CD14-positive monocyte (primary cell): Measurements from ENCODE around the gene EPO. TPM values are rescaled to one million over a fixed set of nuclear protein-coding genes. Genes with fewer than 3 reads are reported as not detected.

ENCODE experiments used
- DNase-seq, 3 donors: peaks; one replicate each; pipeline ENCODE4 v3.0.0-alpha.2; 2011 to 2022
- H2AFZ ChIP-seq: 2 replicates; pipeline ENCODE4 v1.6.0; 2012; ENCODE audit warnings: mild to moderate bottlenecking, low read depth, low read length, inconsistent platforms; ENCODE audit not compliant: insufficient read depth, poor library complexity, severe bottlenecking
- H3K27ac ChIP-seq, 2 donors: 1 replicate in 1 of 2; 2 replicates in 1 of 2; pipeline ENCODE4 v1.5.1; 2012 to 2013; ENCODE audit warnings: low read length in 2 of 2, control low read depth in 1 of 2, inconsistent platforms in 1 of 2, low read depth in 1 of 2, mild to moderate bottlenecking in 1 of 2
- H3K27me3 ChIP-seq, 2 donors: one replicate each; pipeline versions ENCODE4 v1.6.0 to v1.6.1; 2011 to 2013; ENCODE audit warnings: low read length in 2 of 2; ENCODE audit not compliant: control insufficient read depth in 2 of 2, insufficient read depth in 2 of 2
- H3K36me3 ChIP-seq, 2 donors: replicated peaks in 1 of 2; 1 replicate in 1 of 2; 2 replicates in 1 of 2; pipeline versions ENCODE4 v1.5.1 to v1.6.1; 2012 to 2013; ENCODE audit warnings: low read length in 2 of 2, control low read depth in 1 of 2, inconsistent platforms in 1 of 2, mild to moderate bottlenecking in 1 of 2; ENCODE audit not compliant: insufficient read depth in 2 of 2, control insufficient read depth in 1 of 2
- H3K4me1 ChIP-seq, 2 donors: 1 replicate in 1 of 2; 2 replicates in 1 of 2; pipeline versions ENCODE4 v1.5.1 to v1.6.1; 2012 to 2013; ENCODE audit warnings: low read length in 2 of 2, control low read depth in 1 of 2, inconsistent platforms in 1 of 2, mild to moderate bottlenecking in 1 of 2, moderate library complexity in 1 of 2; ENCODE audit not compliant: insufficient read depth in 2 of 2, control insufficient read depth in 1 of 2
- H3K4me2 ChIP-seq: replicated peaks from 2 replicates; pipeline ENCODE3; 2012; ENCODE audit warnings: low read length, moderate library complexity, mild to moderate bottlenecking; ENCODE audit not compliant: poor library complexity, severe bottlenecking; ENCODE audit errors: extremely low read depth
- H3K4me3 ChIP-seq, 3 experiments: fragments of 200-600 bp in 1 of 3; sonication (generic) in 1 of 3; replicated peaks in 1 of 3; 1 replicate in 2 of 3; 2 replicates in 1 of 3; pipeline ENCODE4 v1.5.1; 2011 to 2013; ENCODE audit warnings: low read length in 3 of 3, mild to moderate bottlenecking in 3 of 3, control low read depth in 2 of 3, low read depth in 2 of 3, inconsistent platforms in 1 of 3, moderate library complexity in 1 of 3
- H3K79me2 ChIP-seq: 2 replicates; pipeline ENCODE4 v1.6.0; 2012; ENCODE audit warnings: mild to moderate bottlenecking, control low read depth, inconsistent platforms, low read length, moderate library complexity; ENCODE audit not compliant: insufficient read depth
- H3K9ac ChIP-seq: 2 replicates; pipeline ENCODE4 v1.6.0; 2017; ENCODE audit warnings: low read length, mild to moderate bottlenecking; ENCODE audit not compliant: insufficient read depth, poor library complexity, severe bottlenecking
- H3K9me3 ChIP-seq, 2 donors: replicated peaks in 1 of 2; 1 replicate in 1 of 2; 2 replicates in 1 of 2; pipeline versions ENCODE4 v1.5.1 to v1.6.1; 2012 to 2013; ENCODE audit warnings: low read length in 2 of 2, control low read depth in 1 of 2; ENCODE audit not compliant: control insufficient read depth in 1 of 2, insufficient read depth in 1 of 2
- H4K20me1 ChIP-seq: 2 replicates; pipeline ENCODE4 v1.6.0; 2012; ENCODE audit warnings: mild to moderate bottlenecking, low read length, control low read depth, moderate library complexity; ENCODE audit not compliant: insufficient read depth
- H3K27ac Mint-ChIP-seq, 7 donors: one replicate each; pipeline ENCODE4 v1.8.0; 2020; ENCODE audit warnings: mild to moderate bottlenecking in 7 of 7, mixed read lengths in 7 of 7, moderate library complexity in 6 of 7, inconsistent platforms in 2 of 7
- H3K27me3 Mint-ChIP-seq, 3 donors: one replicate each; pipeline ENCODE4 v1.8.0; 2021 to 2022; ENCODE audit warnings: low read depth in 3 of 3, mild to moderate bottlenecking in 3 of 3, mixed read lengths in 3 of 3, moderate library complexity in 3 of 3, inconsistent platforms in 1 of 3
- H3K36me3 Mint-ChIP-seq, 2 donors: one replicate each; pipeline ENCODE4 v1.8.0; 2020; ENCODE audit warnings: mixed read lengths in 2 of 2, inconsistent platforms in 1 of 2, mild to moderate bottlenecking in 1 of 2
- H3K4me1 Mint-ChIP-seq: one replicate; pipeline ENCODE4 v1.8.0; 2020; ENCODE audit warnings: mild to moderate bottlenecking, mixed read lengths
- H3K4me3 Mint-ChIP-seq, 2 donors: one replicate each; pipeline ENCODE4 v1.8.0; 2020; ENCODE audit warnings: mild to moderate bottlenecking in 2 of 2, mixed read lengths in 2 of 2, moderate library complexity in 1 of 2
- H3K9me3 Mint-ChIP-seq, 7 donors: one replicate each; pipeline ENCODE4 v1.8.0; 2020 to 2022; ENCODE audit warnings: mixed read lengths in 7 of 7, mild to moderate bottlenecking in 6 of 7, moderate library complexity in 6 of 7, inconsistent platforms in 2 of 7
- CTCF ChIP-seq: fragments of 200-600 bp; IDR thresholded peaks from one replicate; pipeline ENCODE4 v1.8.0; 2022; ENCODE audit warnings: antibody characterized with exemption, mild to moderate bottlenecking
- WGBS: methylation state at CpG from one replicate; pipeline ENCODE4 v1.1.5; 2013; ENCODE audit warnings: missing lambda C conversion rate; ENCODE audit not compliant: insufficient coverage; 5-methylcytosine and 5-hydroxymethylcytosine counted together
- intact Hi-C, 2 donors: fragments of 100-400 bp; cut with micrococcal nuclease; formaldehyde crosslinking; loops; one replicate each; pipeline versions ENCODE4 v1.15.0 to v1.15.1; 2023
- polyA plus RNA-seq, 3 donors: library from polyadenylated mRNA; depleted of rRNA in 1 of 3; unstranded in 2 of 3; stranded (reverse) in 1 of 3; fragments of 300-500 nt in 2 of 3; fragments of >200 nt in 1 of 3; fragmentation: Illumina TruSeq in 2 of 3; gene quantifications; 1 replicate in 2 of 3; 2 replicates in 1 of 3; pipeline ENCODE4 v1.2.3, GENCODE V29; 2012 to 2021

The EPO gene
- polyA plus RNA-seq, 3 donors: not detected

- peak overlapping the region; percentile 91 to 96 (median 94) for H3K27ac Mint-ChIP-seq
- peak in 2 of 3 donors; percentile 37 to 49 for DNase-seq
Observed at GRCh38 chr7:100673942-100674410, 46.3 kb upstream of the EPO start.

More at GRCh38 chr7:100673942-100674410, 46.3 kb upstream of the EPO start:
- peak overlapping the region; percentile 78 for H3K4me2 ChIP-seq
- H3K36me3 ChIP-seq: peaks cover 26 to 27% of the 10 kb centered on the region in 2 donors
- H3K27me3 Mint-ChIP-seq: peaks cover 3 to 9% (median 8%) of the 10 kb centered on the region in 3 donors
- H3K9ac ChIP-seq: peak overlapping the region; percentile 89
- H3K27me3 ChIP-seq: no peaks in the 10 kb centered on the region
- H3K9me3 Mint-ChIP-seq: peaks cover 0 to 2% (median 0%) of the 10 kb centered on the region in 7 donors
- H3K79me2 ChIP-seq: peaks cover 48% of the 10 kb centered on the region
- H3K36me3 Mint-ChIP-seq: peaks cover 21 to 24% of the 10 kb centered on the region in 2 donors
- H3K4me1 Mint-ChIP-seq: peaks cover 33% of the 10 kb centered on the region
- peak overlapping the region; percentile 83 for H2AFZ ChIP-seq
- TF ChIP-seq CTCF: no peak
- H3K9me3 ChIP-seq: no peaks in the 10 kb centered on the region
- peak overlapping the region; percentile 97 to 98 for H3K4me3 Mint-ChIP-seq
- under 1% methylated on average over 30 of the region's 34 CpGs for WGBS
- peak overlapping the region; percentile 64 to 100 (median 85) for H3K4me3 ChIP-seq
- intact Hi-C loops: loop anchor here (1.0 to 10.0 kb wide), 6 partner anchors 33 to 549 kb away; partner anchors contain the start of genes FBXO24 (in 2 of the 2), LRCH4 (in 2 of the 2), MBLAC1 (in 1 of the 2) and MOSPD3 (in 1 of the 2)
- peaks cover 36 to 48% of the 10 kb centered on the region in 2 donors for H3K4me1 ChIP-seq
- peak overlapping the region; percentile 88 to 91 for H3K27ac ChIP-seq
- peaks cover 39% of the 10 kb centered on the region for H4K20me1 ChIP-seq
